K562 (cell line): ENCODE measurements around the gene NR3C1. TPM values are rescaled to one million over a fixed set of nuclear protein-coding genes. Genes with fewer than 3 reads are reported as not detected.

Experiments used
- GABPB1 ChIP-seq: sonication (generic); formaldehyde crosslinking; IDR thresholded peaks from 2 replicates; pipeline ENCODE4 v1.8.0; 2022; ENCODE audit warnings: mild to moderate bottlenecking, missing genetic modification reagents
- PCBP1 ChIP-seq: fragments of 200-400 bp; formaldehyde crosslinking; IDR thresholded peaks from 2 replicates; pipeline ENCODE4 v1.6.1; 2018; ENCODE audit warnings: mild to moderate bottlenecking, low read depth, low read length; ENCODE audit not compliant: poor library complexity, severe bottlenecking
- POLR2H ChIP-seq: IDR thresholded peaks from 2 replicates; pipeline ENCODE4 v1.6.1; 2016; ENCODE audit warnings: missing genetic modification characterization, low read depth, mild to moderate bottlenecking, control low read depth, missing compliant biosample characterization, moderate library complexity
- SIN3A ChIP-seq, 2 experiments: fragments of 150-350 bp in 1 of 2; IDR thresholded peaks; 2 replicates each; pipeline ENCODE4 v1.6.1; 2011 to 2016; ENCODE audit warnings: borderline replicate concordance in 2 of 2, low read depth in 2 of 2, low read length in 2 of 2, mild to moderate bottlenecking in 2 of 2, moderate library complexity in 2 of 2; ENCODE audit not compliant: control insufficient read depth in 1 of 2
- SOX6 ChIP-seq: fragments of 450-650 bp; IDR thresholded peaks from 2 replicates; pipeline ENCODE4 v1.6.1; 2014; ENCODE audit warnings: mild to moderate bottlenecking
- STAG1 ChIP-seq: sonication (generic); formaldehyde crosslinking; IDR thresholded peaks from 2 replicates; pipeline ENCODE4 v1.5.0; 2020; ENCODE audit warnings: missing genetic modification reagents, borderline replicate concordance
- XRCC4 ChIP-seq: IDR thresholded peaks from one replicate; pipeline ENCODE4 v1.6.1; 2011; ENCODE audit not compliant: insufficient read depth, insufficient read length; ENCODE audit errors: extremely low read depth
- ZNF444 ChIP-seq: fragments of 250-450 bp; sonication (Bioruptor Pico); IDR thresholded peaks from 2 replicates; pipeline ENCODE4 v1.4.0; 2020; ENCODE audit warnings: mild to moderate bottlenecking, moderate library complexity
- ZNF668 ChIP-seq: fragments of 250-450 bp; sonication (Bioruptor Pico); IDR thresholded peaks from 2 replicates; pipeline ENCODE4 v1.8.0; 2022; ENCODE audit warnings: mild to moderate bottlenecking, inconsistent platforms
- polyA plus RNA-seq, 8 experiments: library from polyadenylated mRNA; depleted of rRNA in 4 of 8; stranded (reverse) in 5 of 8; unstranded in 3 of 8; fragments of >200 nt; fragmentation: Nextera tagmentation in 2 of 8; fragmentation: Illumina TruSeq in 1 of 8; extraction: Ambion mirVana in 2 of 8; extraction: Trizol in 1 of 8; gene quantifications; 2 replicates each; pipeline versions ENCODE4 v1.2.1 to v1.2.3, GENCODE V29; 2011 to 2014; ENCODE audit warnings: inconsistent platforms in 1 of 8, missing spikeins in 1 of 8
- total RNA-seq, 7 experiments: library from RNA; depleted of rRNA in 6 of 7; stranded (reverse); fragments of >200 nt in 6 of 7; fragmentation: Illumina TruSeq in 2 of 7; extraction: Trizol in 2 of 7; gene quantifications; 2 replicates each; pipeline versions ENCODE4 v1.2.1 to v1.2.3, GENCODE V29; 2011 to 2021; ENCODE audit warnings: low replicate concordance in 1 of 7
- TF ChIP-seq, protein P1 (sequence below): fragments of 200-600 bp; sonication (generic); IDR thresholded peaks from one replicate; pipeline ENCODE4 v1.6.1; 2012; ENCODE audit warnings: mild to moderate bottlenecking, low read depth, low read length, inconsistent platforms
- TF ChIP-seq, protein P2 (sequence below): IDR thresholded peaks from 2 replicates; pipeline ENCODE4 v1.6.1; 2011; ENCODE audit warnings: borderline replicate concordance, low read depth, mild to moderate bottlenecking, moderate library complexity, low read length; ENCODE audit not compliant: insufficient read depth, poor library complexity, severe bottlenecking

The NR3C1 gene
- total and polyA plus RNA-seq, 9 of the 15 experiments (the other 6 are each of a cell fraction or from before 2014, with no cell fraction given): 8.2 to 36.0 (median 15.0) TPM

DNA sequence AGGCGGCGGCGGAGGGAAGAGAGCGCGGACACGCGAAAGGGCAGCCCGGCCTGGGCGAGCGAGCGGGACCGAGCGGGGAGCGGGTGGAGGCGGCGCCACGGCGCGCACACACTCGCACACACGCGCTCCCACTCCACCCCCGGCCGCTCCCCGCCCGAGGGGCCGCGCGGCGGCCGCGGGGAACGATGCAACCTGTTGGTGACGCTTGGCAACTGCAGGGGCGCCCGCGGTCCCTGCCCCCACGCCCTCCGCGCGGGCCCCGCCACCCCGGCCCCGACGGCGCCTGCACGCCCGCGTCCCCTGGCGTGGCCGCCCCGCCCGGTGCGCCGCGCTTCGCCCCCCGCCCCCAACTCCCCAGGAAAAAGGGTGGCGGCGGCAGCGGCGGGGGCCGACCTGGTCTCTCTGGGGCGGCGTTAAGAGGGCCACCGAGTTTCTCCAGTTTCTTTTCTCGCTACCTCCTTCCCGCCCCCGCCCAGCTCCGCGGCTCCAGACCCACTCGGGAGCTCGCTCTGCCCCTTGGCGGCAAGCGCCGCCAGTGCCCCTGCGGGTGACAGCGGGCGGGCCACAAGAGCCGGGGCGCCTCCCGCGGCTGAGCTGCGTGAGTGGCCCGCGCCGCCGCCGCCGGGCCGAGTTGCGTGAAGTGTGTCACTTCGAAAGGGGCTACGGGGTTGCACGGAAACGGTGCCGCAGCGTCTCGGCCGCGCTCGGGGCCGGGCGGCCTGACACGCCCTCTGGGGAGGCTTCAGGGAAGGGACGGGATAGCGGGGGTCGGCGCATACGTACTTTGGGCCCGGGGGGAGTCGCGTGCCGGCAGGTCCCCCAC lies at the start of gene NR3C1 (continued):
- TF ChIP-seq, protein P1, sequence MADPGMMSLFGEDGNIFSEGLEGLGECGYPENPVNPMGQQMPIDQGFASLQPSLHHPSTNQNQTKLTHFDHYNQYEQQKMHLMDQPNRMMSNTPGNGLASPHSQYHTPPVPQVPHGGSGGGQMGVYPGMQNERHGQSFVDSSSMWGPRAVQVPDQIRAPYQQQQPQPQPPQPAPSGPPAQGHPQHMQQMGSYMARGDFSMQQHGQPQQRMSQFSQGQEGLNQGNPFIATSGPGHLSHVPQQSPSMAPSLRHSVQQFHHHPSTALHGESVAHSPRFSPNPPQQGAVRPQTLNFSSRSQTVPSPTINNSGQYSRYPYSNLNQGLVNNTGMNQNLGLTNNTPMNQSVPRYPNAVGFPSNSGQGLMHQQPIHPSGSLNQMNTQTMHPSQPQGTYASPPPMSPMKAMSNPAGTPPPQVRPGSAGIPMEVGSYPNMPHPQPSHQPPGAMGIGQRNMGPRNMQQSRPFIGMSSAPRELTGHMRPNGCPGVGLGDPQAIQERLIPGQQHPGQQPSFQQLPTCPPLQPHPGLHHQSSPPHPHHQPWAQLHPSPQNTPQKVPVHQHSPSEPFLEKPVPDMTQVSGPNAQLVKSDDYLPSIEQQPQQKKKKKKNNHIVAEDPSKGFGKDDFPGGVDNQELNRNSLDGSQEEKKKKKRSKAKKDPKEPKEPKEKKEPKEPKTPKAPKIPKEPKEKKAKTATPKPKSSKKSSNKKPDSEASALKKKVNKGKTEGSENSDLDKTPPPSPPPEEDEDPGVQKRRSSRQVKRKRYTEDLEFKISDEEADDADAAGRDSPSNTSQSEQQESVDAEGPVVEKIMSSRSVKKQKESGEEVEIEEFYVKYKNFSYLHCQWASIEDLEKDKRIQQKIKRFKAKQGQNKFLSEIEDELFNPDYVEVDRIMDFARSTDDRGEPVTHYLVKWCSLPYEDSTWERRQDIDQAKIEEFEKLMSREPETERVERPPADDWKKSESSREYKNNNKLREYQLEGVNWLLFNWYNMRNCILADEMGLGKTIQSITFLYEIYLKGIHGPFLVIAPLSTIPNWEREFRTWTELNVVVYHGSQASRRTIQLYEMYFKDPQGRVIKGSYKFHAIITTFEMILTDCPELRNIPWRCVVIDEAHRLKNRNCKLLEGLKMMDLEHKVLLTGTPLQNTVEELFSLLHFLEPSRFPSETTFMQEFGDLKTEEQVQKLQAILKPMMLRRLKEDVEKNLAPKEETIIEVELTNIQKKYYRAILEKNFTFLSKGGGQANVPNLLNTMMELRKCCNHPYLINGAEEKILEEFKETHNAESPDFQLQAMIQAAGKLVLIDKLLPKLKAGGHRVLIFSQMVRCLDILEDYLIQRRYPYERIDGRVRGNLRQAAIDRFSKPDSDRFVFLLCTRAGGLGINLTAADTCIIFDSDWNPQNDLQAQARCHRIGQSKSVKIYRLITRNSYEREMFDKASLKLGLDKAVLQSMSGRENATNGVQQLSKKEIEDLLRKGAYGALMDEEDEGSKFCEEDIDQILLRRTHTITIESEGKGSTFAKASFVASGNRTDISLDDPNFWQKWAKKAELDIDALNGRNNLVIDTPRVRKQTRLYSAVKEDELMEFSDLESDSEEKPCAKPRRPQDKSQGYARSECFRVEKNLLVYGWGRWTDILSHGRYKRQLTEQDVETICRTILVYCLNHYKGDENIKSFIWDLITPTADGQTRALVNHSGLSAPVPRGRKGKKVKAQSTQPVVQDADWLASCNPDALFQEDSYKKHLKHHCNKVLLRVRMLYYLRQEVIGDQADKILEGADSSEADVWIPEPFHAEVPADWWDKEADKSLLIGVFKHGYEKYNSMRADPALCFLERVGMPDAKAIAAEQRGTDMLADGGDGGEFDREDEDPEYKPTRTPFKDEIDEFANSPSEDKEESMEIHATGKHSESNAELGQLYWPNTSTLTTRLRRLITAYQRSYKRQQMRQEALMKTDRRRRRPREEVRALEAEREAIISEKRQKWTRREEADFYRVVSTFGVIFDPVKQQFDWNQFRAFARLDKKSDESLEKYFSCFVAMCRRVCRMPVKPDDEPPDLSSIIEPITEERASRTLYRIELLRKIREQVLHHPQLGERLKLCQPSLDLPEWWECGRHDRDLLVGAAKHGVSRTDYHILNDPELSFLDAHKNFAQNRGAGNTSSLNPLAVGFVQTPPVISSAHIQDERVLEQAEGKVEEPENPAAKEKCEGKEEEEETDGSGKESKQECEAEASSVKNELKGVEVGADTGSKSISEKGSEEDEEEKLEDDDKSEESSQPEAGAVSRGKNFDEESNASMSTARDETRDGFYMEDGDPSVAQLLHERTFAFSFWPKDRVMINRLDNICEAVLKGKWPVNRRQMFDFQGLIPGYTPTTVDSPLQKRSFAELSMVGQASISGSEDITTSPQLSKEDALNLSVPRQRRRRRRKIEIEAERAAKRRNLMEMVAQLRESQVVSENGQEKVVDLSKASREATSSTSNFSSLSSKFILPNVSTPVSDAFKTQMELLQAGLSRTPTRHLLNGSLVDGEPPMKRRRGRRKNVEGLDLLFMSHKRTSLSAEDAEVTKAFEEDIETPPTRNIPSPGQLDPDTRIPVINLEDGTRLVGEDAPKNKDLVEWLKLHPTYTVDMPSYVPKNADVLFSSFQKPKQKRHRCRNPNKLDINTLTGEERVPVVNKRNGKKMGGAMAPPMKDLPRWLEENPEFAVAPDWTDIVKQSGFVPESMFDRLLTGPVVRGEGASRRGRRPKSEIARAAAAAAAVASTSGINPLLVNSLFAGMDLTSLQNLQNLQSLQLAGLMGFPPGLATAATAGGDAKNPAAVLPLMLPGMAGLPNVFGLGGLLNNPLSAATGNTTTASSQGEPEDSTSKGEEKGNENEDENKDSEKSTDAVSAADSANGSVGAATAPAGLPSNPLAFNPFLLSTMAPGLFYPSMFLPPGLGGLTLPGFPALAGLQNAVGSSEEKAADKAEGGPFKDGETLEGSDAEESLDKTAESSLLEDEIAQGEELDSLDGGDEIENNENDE: no peak
- no peak for TF ChIP-seq ZNF668 (CRISPR knock-in tag)
- peak; percentile 15 to 73; a peak in 1 of 4 replicates for TF ChIP-seq SIN3A (IDR thresholded peaks at IDR 0.05; ENCODE audit: borderline replicate concordance in 2 of 2, control insufficient read depth in 1 of 2, low read depth in 2 of 2, low read length in 2 of 2)
- no peak for TF ChIP-seq XRCC4
- no peak for TF ChIP-seq POLR2H
- TF ChIP-seq GABPB1 (CRISPR knock-in tag): peak; percentile 74
- TF ChIP-seq ZNF444 (CRISPR knock-in tag): no peak
- TF ChIP-seq PCBP1: peak; percentile 60
- peak; percentile 37; the same call in 1 of the 2 replicates for TF ChIP-seq STAG1 (CRISPR knock-in tag)
- peak; percentile 41; the same call in 1 of the 2 replicates for TF ChIP-seq SOX6
- TF ChIP-seq, protein P2, sequence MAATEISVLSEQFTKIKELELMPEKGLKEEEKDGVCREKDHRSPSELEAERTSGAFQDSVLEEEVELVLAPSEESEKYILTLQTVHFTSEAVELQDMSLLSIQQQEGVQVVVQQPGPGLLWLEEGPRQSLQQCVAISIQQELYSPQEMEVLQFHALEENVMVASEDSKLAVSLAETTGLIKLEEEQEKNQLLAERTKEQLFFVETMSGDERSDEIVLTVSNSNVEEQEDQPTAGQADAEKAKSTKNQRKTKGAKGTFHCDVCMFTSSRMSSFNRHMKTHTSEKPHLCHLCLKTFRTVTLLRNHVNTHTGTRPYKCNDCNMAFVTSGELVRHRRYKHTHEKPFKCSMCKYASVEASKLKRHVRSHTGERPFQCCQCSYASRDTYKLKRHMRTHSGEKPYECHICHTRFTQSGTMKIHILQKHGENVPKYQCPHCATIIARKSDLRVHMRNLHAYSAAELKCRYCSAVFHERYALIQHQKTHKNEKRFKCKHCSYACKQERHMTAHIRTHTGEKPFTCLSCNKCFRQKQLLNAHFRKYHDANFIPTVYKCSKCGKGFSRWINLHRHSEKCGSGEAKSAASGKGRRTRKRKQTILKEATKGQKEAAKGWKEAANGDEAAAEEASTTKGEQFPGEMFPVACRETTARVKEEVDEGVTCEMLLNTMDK: peak; percentile 22
